Body of pancreas (tissue), 4 donors: ENCODE measurements around the gene PEA15. TPM values are rescaled to one million over a fixed set of nuclear protein-coding genes. Genes with fewer than 3 reads are reported as not detected.

Source experiments
- ATAC-seq: fragments of 150-250 bp; one replicate; pipeline ENCODE4 v1.9.1; 2016
- DNase-seq, 4 donors: peaks; one replicate each; pipeline ENCODE4 v3.0.0-alpha.2; 2019
- H3K27ac ChIP-seq, 4 donors: fragments of 200-600 bp; sonication (generic); 1 replicate in 3 of 4; 2 replicates in 1 of 4; pipeline versions ENCODE4 v1.5.1 to v1.6.1; 2016 to 2019; ENCODE audit warnings: mild to moderate bottlenecking in 1 of 4, mixed read lengths in 1 of 4, moderate library complexity in 1 of 4
- H3K27me3 ChIP-seq, 2 donors: fragments of 200-600 bp; sonication (generic); one replicate each; pipeline ENCODE4 v1.6.0; 2016; ENCODE audit warnings: mild to moderate bottlenecking in 1 of 2
- H3K36me3 ChIP-seq, 2 donors: fragments of 200-600 bp; sonication (generic); replicated peaks in 1 of 2; 2 replicates each; pipeline ENCODE4 v1.5.1; 2016; ENCODE audit warnings: low read depth in 2 of 2; ENCODE audit not compliant: insufficient read depth in 1 of 2
- H3K4me1 ChIP-seq: fragments of 200-600 bp; sonication (generic); one replicate; pipeline ENCODE4 v1.6.0; 2016
- H3K4me3 ChIP-seq, 2 donors: fragments of 200-600 bp; sonication (generic); 1 replicate in 1 of 2; 2 replicates in 1 of 2; pipeline ENCODE4 v1.5.1; 2016 to 2019
- H3K9me3 ChIP-seq, 3 donors: fragments of 200-600 bp; sonication (generic); 1 replicate in 2 of 3; 2 replicates in 1 of 3; pipeline ENCODE4 v1.5.1; 2016
- CTCF ChIP-seq, 7 experiments: fragments of 450-650 bp in 4 of 7; fragments of 200-600 bp in 3 of 7; sonication (generic) in 3 of 7; IDR thresholded peaks; one replicate each; pipeline ENCODE4 v1.5.1; 2016 to 2019; ENCODE audit warnings: antibody characterized with exemption in 7 of 7
- POLR2A ChIP-seq, 3 donors: fragments of 450-650 bp; IDR thresholded peaks; one replicate each; pipeline ENCODE4 v1.6.1; 2016; ENCODE audit warnings: antibody characterized with exemption in 3 of 3, mild to moderate bottlenecking in 2 of 3
- WGBS, 2 donors: methylation state at CpG; one replicate each; pipeline ENCODE4 v1.1.5; 2017; 5-methylcytosine and 5-hydroxymethylcytosine counted together
- intact Hi-C: fragments of 100-400 bp; cut with DNase I; formaldehyde crosslinking; loops from one replicate; pipeline ENCODE4 v1.15.1; 2023
- total RNA-seq, 2 donors: library from RNA; depleted of rRNA; stranded (reverse); fragments of >200 nt; gene quantifications; one replicate each; pipeline ENCODE4 v1.1.0, GENCODE V29; 2016

Gene PEA15
- total RNA-seq, 2 donors from 2014 or later = 21.4 to 23.9 TPM

DNA sequence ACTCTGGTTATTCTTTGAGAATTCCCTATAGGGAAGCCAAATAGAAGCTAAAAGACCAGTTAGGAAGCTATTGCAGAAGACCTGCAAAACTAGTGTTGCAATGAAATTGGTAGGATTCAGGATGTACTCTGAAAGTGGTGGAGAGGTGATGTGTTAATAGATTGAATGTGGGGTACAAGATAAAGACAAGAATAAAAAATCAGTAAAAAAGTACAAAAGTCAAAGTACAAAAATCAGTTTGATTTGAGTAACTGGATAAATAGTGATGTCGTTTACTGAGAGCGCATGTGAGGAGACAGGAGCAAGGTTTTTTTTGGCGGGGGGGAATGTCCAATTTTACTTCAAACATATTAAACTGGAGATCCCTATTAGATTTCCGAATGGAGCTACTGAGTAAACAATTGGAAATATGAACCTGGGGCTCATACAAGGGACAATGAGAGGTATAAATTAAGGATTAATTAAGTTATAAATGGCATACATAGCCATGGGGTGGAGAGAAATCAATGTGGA, 59.7 kb downstream of the PEA15 start:
- H3K4me1 ChIP-seq = peaks cover 13% of the 10 kb centered on the region
- no peaks in the 10 kb centered on the region for H3K27me3 ChIP-seq
- H3K36me3 ChIP-seq = no peaks in the 10 kb centered on the region
- no peak for ATAC-seq
- no peak overlapping the region for H3K27ac ChIP-seq
- H3K9me3 ChIP-seq = no peaks in the 10 kb centered on the region
- no peak for DNase-seq
- 70% methylated on average over 4 of the region's 4 CpGs for WGBS, 2 donors
- H3K4me3 ChIP-seq = no peak overlapping the region
- intact Hi-C loops = no loop called here
- TF ChIP-seq POLR2A (IDR thresholded peaks at IDR 0.05) = no peak
- TF ChIP-seq CTCF (IDR thresholded peaks at IDR 0.05) = no peak

Other genes with a start within 250 kb of the PEA15 start
- 1 to 10 TPM; 4.9 to 7.8 TPM for gene PIGM, start 173.4 kb upstream of the PEA15 start, total RNA-seq
- not detected for gene KCNJ10, start 135.2 kb upstream of the PEA15 start, total RNA-seq
- not detected for gene KCNJ9, start 123.8 kb upstream of the PEA15 start, total RNA-seq
- 10 to 100 TPM; 18.4 to 46.8 TPM for gene IGSF8, start 106.8 kb upstream of the PEA15 start, total RNA-seq
- gene ATP1A2, start 89.6 kb upstream of the PEA15 start, total RNA-seq = 10 to 100 TPM in 1 of 2 donors, 1 to 10 TPM in 1; 1.6 to 41.2 TPM
- not detected for gene ATP1A4, start 53.8 kb upstream of the PEA15 start, total RNA-seq
- not detected for gene CASQ1, start 14.8 kb upstream of the PEA15 start, total RNA-seq
- 100 to 1,000 TPM; 123 to 190 TPM for gene DCAF8, start 57.2 kb downstream of the PEA15 start, total RNA-seq
- gene PEX19, start 79.7 kb downstream of the PEA15 start, total RNA-seq = 10 to 100 TPM; 15.6 to 18.5 TPM
- gene COPA, start 137.9 kb downstream of the PEA15 start, total RNA-seq = 10 to 100 TPM; 75.8 to 86.7 TPM
- 10 to 100 TPM; 30.7 to 39.2 TPM for gene NCSTN, start 138.0 kb downstream of the PEA15 start, total RNA-seq
- gene NHLH1, start 161.7 kb downstream of the PEA15 start, total RNA-seq = not detected
- 1 to 10 TPM; 3.6 to 7.8 TPM for gene VANGL2, start 195.2 kb downstream of the PEA15 start, total RNA-seq